Ureter (tissue), 1 donor: Measurements from ENCODE around the gene RRP36. TPM values are rescaled to one million over a fixed set of nuclear protein-coding genes. Genes with fewer than 3 reads are reported as not detected.
"Not testable (repeated sequence)": the region's sequence is repeated elsewhere in the genome, so short reads cannot be mapped to it uniquely, and the experiment has no call there.

ENCODE experiments used
- DNase-seq: peaks from one replicate; pipeline ENCODE4 v3.0.0-alpha.2; 2020; ENCODE audit warnings: low spot score
- total RNA-seq: library from RNA; stranded (reverse); gene quantifications from one replicate; pipeline ENCODE4 v1.2.4, GENCODE V29; 2023
- donor health status: DM: yes; HTN: yes; CAD: no.

Gene RRP36
- 58.9 TPM for total RNA-seq

- peak; percentile 79 for DNase-seq
Measured at GRCh38 chr6:43021270-43022047, at the start of gene RRP36. RRP36 (plus strand) TSS chr6:43021623; CDS start chr6:43021655, 32 bp downstream.

GRCh38 chr6:42971746-42972327 lies 49.6 kb upstream of the RRP36 start:
- no peak for DNase-seq

GRCh38 chr6:42973926-42974325 lies 47.5 kb upstream of the RRP36 start:
- no peak for DNase-seq

GRCh38 chr6:42974919-42975505 lies 46.4 kb upstream of the RRP36 start:
- no peak for DNase-seq

GRCh38 chr6:42978487-42978838 lies 43.0 kb upstream of the RRP36 start:
- DNase-seq: no peak

- DNase-seq: peak; percentile 94
Measured at GRCh38 chr6:42978839-42979522, 42.4 kb upstream of the RRP36 start, which contains the start of gene PEX6. PEX6 (minus strand) TSS chr6:42979181; CDS start chr6:42979150, 31 bp downstream.

- no peak for DNase-seq
Measured at GRCh38 chr6:42979523-42980177, 41.8 kb upstream of the RRP36 start.

GRCh38 chr6:42981836-42982235 lies 39.6 kb upstream of the RRP36 start:
- no peak for DNase-seq

GRCh38 chr6:42984001-42984923 lies 37.2 kb upstream of the RRP36 start, which contains the start of gene PPP2R5D:
PPP2R5D (plus strand) TSS chr6:42984570; CDS start chr6:42984678, 108 bp downstream.
- DNase-seq: peak; percentile 98

- DNase-seq: no peak
Measured at GRCh38 chr6:42984924-42985475, 36.4 kb upstream of the RRP36 start.

- DNase-seq: no peak
Measured at GRCh38 chr6:42987533-42988451, 33.6 kb upstream of the RRP36 start.

GRCh38 chr6:42988486-42989020 lies 32.9 kb upstream of the RRP36 start:
- no peak for DNase-seq

GRCh38 chr6:42989923-42990322 lies 31.5 kb upstream of the RRP36 start:
- DNase-seq: no peak

- DNase-seq: no peak
Measured at GRCh38 chr6:42993445-42993844, 28.0 kb upstream of the RRP36 start.

GRCh38 chr6:42996513-42996912 lies 24.9 kb upstream of the RRP36 start:
- DNase-seq: no peak

- DNase-seq: not testable (repeated sequence)
Measured at GRCh38 chr6:42998205-42998604, 23.2 kb upstream of the RRP36 start.

GRCh38 chr6:43001843-43002242 lies 19.6 kb upstream of the RRP36 start:
- no peak for DNase-seq

GRCh38 chr6:43005844-43006243 lies 15.6 kb upstream of the RRP36 start:
- DNase-seq: no peak

- DNase-seq: no peak
Measured at GRCh38 chr6:43006251-43006650, 15.2 kb upstream of the RRP36 start.
